Measurements from ENCODE around the gene KCTD3. TPM values are rescaled to one million over a fixed set of nuclear protein-coding genes. Genes with fewer than 3 reads are reported as not detected.

KCTD3 gene
- total RNA-seq, 1 donor from 2014 or later, result 26.9 TPM

GRCh38 chr1:215623162-215623561, 56.1 kb downstream of the KCTD3 start:
- TF ChIP-seq CTCF (IDR thresholded peaks at IDR 0.05), result no peak
- H3K27ac ChIP-seq, result no peak overlapping the region
- no peaks in the 10 kb centered on the region for H3K9me3 ChIP-seq
- H3K36me3 ChIP-seq, result peaks cover 38% of the 10 kb centered on the region
- ATAC-seq (no peak), DNase-seq (no peak)
- no peaks in the 10 kb centered on the region for H3K4me1 ChIP-seq
- H3K27me3 ChIP-seq, result no peaks in the 10 kb centered on the region
- intact Hi-C loops (cut with DNase I), result no loop called here
- no peak overlapping the region for H3K4me3 ChIP-seq

GRCh38 chr1:215625949-215626348, 58.8 kb downstream of the KCTD3 start:
- Histone ChIP-seq H3K4me1 (no peaks in the 10 kb centered on the region), H3K36me3 (peaks cover 17% of the 10 kb centered on the region), H3K27ac (no peak overlapping the region), H3K9me3 (no peaks in the 10 kb centered on the region), H3K4me3 (no peak overlapping the region), H3K27me3 (no peaks in the 10 kb centered on the region)
- DNase-seq, result no peak
- no peak for ATAC-seq
- intact Hi-C loops (cut with DNase I), result no loop called here
- no peak for TF ChIP-seq CTCF (IDR thresholded peaks at IDR 0.05)

- no peak for TF ChIP-seq CTCF (IDR thresholded peaks at IDR 0.05)
- H3K27me3 ChIP-seq, result no peaks in the 10 kb centered on the region
- H3K4me1 ChIP-seq, result no peaks in the 10 kb centered on the region
- no peak overlapping the region for H3K4me3 ChIP-seq
- ATAC-seq (no peak), DNase-seq (no peak)
- H3K27ac ChIP-seq, result no peak overlapping the region
- intact Hi-C loops (cut with DNase I), result no loop called here
- no peaks in the 10 kb centered on the region for H3K36me3 ChIP-seq
- H3K9me3 ChIP-seq, result no peaks in the 10 kb centered on the region
Observed at GRCh38 chr1:215631040-215631439, 63.9 kb downstream of the KCTD3 start.

GRCh38 chr1:215631489-215631888, 64.4 kb downstream of the KCTD3 start:
- Histone ChIP-seq H3K4me3 (no peak overlapping the region), H3K27ac (no peak overlapping the region), H3K27me3 (no peaks in the 10 kb centered on the region), H3K4me1 (no peaks in the 10 kb centered on the region), H3K36me3 (no peaks in the 10 kb centered on the region), H3K9me3 (no peaks in the 10 kb centered on the region)
- no peak for DNase-seq
- ATAC-seq, result peak; percentile 13
- intact Hi-C loops (cut with DNase I), result no loop called here
- TF ChIP-seq CTCF (IDR thresholded peaks at IDR 0.05), result no peak

- DNase-seq (no peak), ATAC-seq (no peak)
- no peak for TF ChIP-seq CTCF (IDR thresholded peaks at IDR 0.05)
- Histone ChIP-seq H3K27me3 (no peaks in the 10 kb centered on the region), H3K9me3 (no peaks in the 10 kb centered on the region), H3K36me3 (no peaks in the 10 kb centered on the region), H3K4me1 (no peaks in the 10 kb centered on the region), H3K4me3 (no peak overlapping the region), H3K27ac (no peak overlapping the region)
- intact Hi-C loops (cut with DNase I), result no loop called here
Observed at GRCh38 chr1:215635827-215636226, 68.7 kb downstream of the KCTD3 start.

- intact Hi-C loops (cut with DNase I), result no loop called here
- Histone ChIP-seq H3K9me3 (no peaks in the 10 kb centered on the region), H3K36me3 (no peaks in the 10 kb centered on the region), H3K4me1 (no peaks in the 10 kb centered on the region), H3K27ac (peak overlapping the region; percentile 32), H3K4me3 (no peak overlapping the region), H3K27me3 (no peaks in the 10 kb centered on the region)
- ATAC-seq, result peak; percentile 26
- TF ChIP-seq CTCF (IDR thresholded peaks at IDR 0.05), result no peak
- no peak for DNase-seq
Observed at GRCh38 chr1:215636258-215636965, 69.3 kb downstream of the KCTD3 start.
